ENCODE data around the gene APOL6.

GRCh38 chr22:35631597-35631996 is 16.6 kb upstream of the APOL6 start:
- no peak for TF ChIP-seq POLR2A (IDR thresholded peaks at IDR 0.05; ENCODE audit: low read length)
- no peak for TF ChIP-seq GATA1 (IDR thresholded peaks at IDR 0.05; ENCODE audit: low read depth, low read length)
